ENCODE data around the gene CDKAL1.

- TF ChIP-seq CTCF (IDR thresholded peaks at IDR 0.05): no peak
- no peak for TF ChIP-seq POLR2A (IDR thresholded peaks at IDR 0.05)
- no peak for TF ChIP-seq POLR2AphosphoS5 (IDR thresholded peaks at IDR 0.05)
Measured at GRCh38 chr6:21141616-21142303, 607.5 kb downstream of the CDKAL1 start.
